Measurements from ENCODE around the gene ADGRG6.

GRCh38 chr6:142339113-142339512 lies 37.3 kb downstream of the ADGRG6 start:
- TF ChIP-seq POLR2A (IDR thresholded peaks at IDR 0.05) (no peak), CTCF (IDR thresholded peaks at IDR 0.05) (no peak)

Measured in esophagus squamous epithelium (tissue), 4 donors.